Epidermal melanocyte (primary cell): ENCODE measurements around the gene CALML6.

ENCODE experiments used
- DNase-seq: peaks from one replicate; pipeline ENCODE4 v3.0.0; 2011; ENCODE audit warnings: low spot score; ENCODE audit not compliant: insufficient read length

The CALML6 gene

GRCh38 chr1:1910651-1911331 lies 4.3 kb upstream of the CALML6 start:
- DNase-seq: no peak

- no peak for DNase-seq
Measured at GRCh38 chr1:1911350-1912041, 3.6 kb upstream of the CALML6 start.

GRCh38 chr1:1914101-1914970 lies 724 bp upstream of the CALML6 start:
- DNase-seq: no peak

- no peak for DNase-seq
Measured at GRCh38 chr1:1915911-1916840, 1.1 kb downstream of the CALML6 start.

GRCh38 chr1:1916851-1917251 lies 1.8 kb downstream of the CALML6 start:
- DNase-seq: no peak

- no peak for DNase-seq
Measured at GRCh38 chr1:1917304-1917976, 2.4 kb downstream of the CALML6 start.

GRCh38 chr1:1917995-1918900 lies 3.2 kb downstream of the CALML6 start:
- no peak for DNase-seq

- no peak for DNase-seq
Measured at GRCh38 chr1:1918901-1919303, 3.8 kb downstream of the CALML6 start, which contains the start of gene TMEM52. TMEM52 (minus strand) TSS chr1:1919279; CDS start chr1:1919265, 14 bp downstream.

- DNase-seq: peak; percentile 100
Measured at GRCh38 chr1:1919304-1920056, 4.4 kb downstream of the CALML6 start.

GRCh38 chr1:1920057-1920607 lies 5.1 kb downstream of the CALML6 start:
- no peak for DNase-seq

- no peak for DNase-seq
Measured at GRCh38 chr1:1920608-1921458, 5.8 kb downstream of the CALML6 start.

- DNase-seq: no peak
Measured at GRCh38 chr1:1921459-1921862, 6.4 kb downstream of the CALML6 start.

GRCh38 chr1:1921901-1922701 lies 7.0 kb downstream of the CALML6 start:
- DNase-seq: no peak

GRCh38 chr1:1922702-1922955 lies 7.6 kb downstream of the CALML6 start:
- DNase-seq: no peak

GRCh38 chr1:1922956-1923833 lies 8.1 kb downstream of the CALML6 start:
- no peak for DNase-seq

- DNase-seq: no peak
Measured at GRCh38 chr1:1924386-1924785, 9.3 kb downstream of the CALML6 start.
